Glutamatergic neuron (in vitro differentiated cells): ENCODE results near the gene TCF3. TPM values are rescaled to one million over a fixed set of nuclear protein-coding genes. Genes with fewer than 3 reads are reported as not detected.

ENCODE experiments used
- DNase-seq: peaks from one replicate; pipeline ENCODE4 v3.0.0; 2022
- H3K27ac Mint-ChIP-seq: one replicate; pipeline ENCODE4 v1.8.0; 2020; ENCODE audit warnings: mild to moderate bottlenecking, mixed read lengths, inconsistent platforms; ENCODE audit not compliant: unreplicated experiment
- H3K27me3 Mint-ChIP-seq: one replicate; pipeline ENCODE4 v1.8.0; 2020; ENCODE audit warnings: mild to moderate bottlenecking, moderate library complexity, mixed read lengths, inconsistent platforms; ENCODE audit not compliant: unreplicated experiment
- H3K36me3 Mint-ChIP-seq: one replicate; pipeline ENCODE4 v1.8.0; 2020; ENCODE audit warnings: mild to moderate bottlenecking, mixed read lengths, inconsistent platforms; ENCODE audit not compliant: unreplicated experiment
- H3K4me1 Mint-ChIP-seq: one replicate; pipeline ENCODE4 v1.8.0; 2020; ENCODE audit warnings: mild to moderate bottlenecking, low read depth, mixed read lengths, inconsistent platforms; ENCODE audit not compliant: unreplicated experiment
- H3K4me3 Mint-ChIP-seq: one replicate; pipeline ENCODE4 v1.8.0; 2020; ENCODE audit warnings: mild to moderate bottlenecking, mixed read lengths, inconsistent platforms; ENCODE audit not compliant: unreplicated experiment
- H3K9me3 Mint-ChIP-seq: one replicate; pipeline ENCODE4 v1.8.0; 2020; ENCODE audit warnings: mild to moderate bottlenecking, moderate library complexity, mixed read lengths, inconsistent platforms; ENCODE audit not compliant: unreplicated experiment
- total RNA-seq: library from RNA; stranded (reverse); fragmentation: NEBNext Ultra II Directional; extraction: Animal tissue kit (Norgen Biotek cat#: 25700); gene quantifications from one replicate; pipeline ENCODE4 v1.2.1, GENCODE V29; 2021; ENCODE audit not compliant: unreplicated experiment
- TF ChIP-seq, protein P1 (sequence below): fragments of 200-600 bp; sonication (generic); IDR thresholded peaks from one replicate; pipeline ENCODE4 v1.5.0; 2021; ENCODE audit not compliant: partially characterized antibody, unreplicated experiment

Gene TCF3
- total RNA-seq, 1 donor from 2014 or later: 249 TPM

DNA sequence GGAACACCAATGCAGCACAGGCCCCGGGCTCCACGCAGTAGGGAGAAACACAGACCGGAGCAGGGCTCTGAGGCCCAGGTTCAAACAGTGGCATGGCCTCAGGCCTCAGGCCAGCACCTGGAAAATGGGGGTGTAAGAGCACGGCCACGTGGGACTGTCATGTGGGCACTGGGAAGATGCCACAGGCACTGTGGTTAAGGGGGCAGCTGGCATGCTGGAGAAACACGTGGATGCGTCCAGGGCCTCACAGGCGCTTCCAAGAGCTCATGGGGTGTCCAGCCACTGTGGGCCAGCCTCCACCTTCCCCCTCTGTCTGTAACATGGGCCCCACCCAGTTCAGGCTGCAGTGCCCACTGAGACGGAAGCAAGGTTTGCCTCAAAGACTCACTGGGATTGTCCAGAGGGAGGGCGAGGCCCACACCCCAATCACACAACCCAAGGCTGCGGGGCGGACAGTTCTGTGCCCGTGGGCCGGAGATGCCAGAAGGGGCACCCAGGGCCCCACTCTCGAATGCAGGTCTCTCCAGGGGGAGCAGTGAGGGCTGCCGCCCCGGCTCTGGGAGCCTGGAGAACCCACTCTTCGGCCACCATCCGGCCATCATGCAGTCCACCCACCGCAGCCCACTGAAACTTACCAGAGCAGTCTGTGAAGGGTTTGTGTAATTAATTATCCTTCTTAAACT lies 53.5 kb downstream of the TCF3 start:
- H3K27me3 Mint-ChIP-seq: no peaks in the 10 kb centered on the region
- H3K9me3 Mint-ChIP-seq: peaks cover 2% of the 10 kb centered on the region
- H3K36me3 Mint-ChIP-seq: no peaks in the 10 kb centered on the region
- H3K27ac Mint-ChIP-seq: no peak overlapping the region
- H3K4me1 Mint-ChIP-seq: peaks cover 2% of the 10 kb centered on the region
- H3K4me3 Mint-ChIP-seq: no peak overlapping the region
- DNase-seq: no peak
- TF ChIP-seq, protein P1, sequence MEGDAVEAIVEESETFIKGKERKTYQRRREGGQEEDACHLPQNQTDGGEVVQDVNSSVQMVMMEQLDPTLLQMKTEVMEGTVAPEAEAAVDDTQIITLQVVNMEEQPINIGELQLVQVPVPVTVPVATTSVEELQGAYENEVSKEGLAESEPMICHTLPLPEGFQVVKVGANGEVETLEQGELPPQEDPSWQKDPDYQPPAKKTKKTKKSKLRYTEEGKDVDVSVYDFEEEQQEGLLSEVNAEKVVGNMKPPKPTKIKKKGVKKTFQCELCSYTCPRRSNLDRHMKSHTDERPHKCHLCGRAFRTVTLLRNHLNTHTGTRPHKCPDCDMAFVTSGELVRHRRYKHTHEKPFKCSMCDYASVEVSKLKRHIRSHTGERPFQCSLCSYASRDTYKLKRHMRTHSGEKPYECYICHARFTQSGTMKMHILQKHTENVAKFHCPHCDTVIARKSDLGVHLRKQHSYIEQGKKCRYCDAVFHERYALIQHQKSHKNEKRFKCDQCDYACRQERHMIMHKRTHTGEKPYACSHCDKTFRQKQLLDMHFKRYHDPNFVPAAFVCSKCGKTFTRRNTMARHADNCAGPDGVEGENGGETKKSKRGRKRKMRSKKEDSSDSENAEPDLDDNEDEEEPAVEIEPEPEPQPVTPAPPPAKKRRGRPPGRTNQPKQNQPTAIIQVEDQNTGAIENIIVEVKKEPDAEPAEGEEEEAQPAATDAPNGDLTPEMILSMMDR: no peak

DNA sequence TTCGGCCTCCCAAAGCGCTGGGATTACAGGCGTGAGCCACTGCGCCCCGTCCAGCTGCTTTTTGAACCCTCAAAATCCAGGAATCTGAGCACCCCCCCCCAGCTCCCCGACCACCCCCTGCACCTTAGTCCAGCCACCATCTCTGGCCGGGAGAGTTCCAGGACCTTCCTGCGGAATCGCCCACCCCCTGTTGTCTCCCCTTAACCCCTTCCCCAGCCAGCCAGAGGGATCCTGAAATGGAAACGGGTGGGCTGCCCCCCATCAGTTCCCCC lies 59.0 kb downstream of the TCF3 start:
- no peaks in the 10 kb centered on the region for H3K36me3 Mint-ChIP-seq
- TF ChIP-seq, protein P1: no peak
- DNase-seq: no peak
- peak overlapping the region; percentile 90 for H3K4me3 Mint-ChIP-seq
- H3K27ac Mint-ChIP-seq: peak overlapping the region; percentile 92
- H3K4me1 Mint-ChIP-seq: peaks cover 9% of the 10 kb centered on the region
- H3K9me3 Mint-ChIP-seq: peaks cover 16% of the 10 kb centered on the region
- peaks cover 15% of the 10 kb centered on the region for H3K27me3 Mint-ChIP-seq

DNA sequence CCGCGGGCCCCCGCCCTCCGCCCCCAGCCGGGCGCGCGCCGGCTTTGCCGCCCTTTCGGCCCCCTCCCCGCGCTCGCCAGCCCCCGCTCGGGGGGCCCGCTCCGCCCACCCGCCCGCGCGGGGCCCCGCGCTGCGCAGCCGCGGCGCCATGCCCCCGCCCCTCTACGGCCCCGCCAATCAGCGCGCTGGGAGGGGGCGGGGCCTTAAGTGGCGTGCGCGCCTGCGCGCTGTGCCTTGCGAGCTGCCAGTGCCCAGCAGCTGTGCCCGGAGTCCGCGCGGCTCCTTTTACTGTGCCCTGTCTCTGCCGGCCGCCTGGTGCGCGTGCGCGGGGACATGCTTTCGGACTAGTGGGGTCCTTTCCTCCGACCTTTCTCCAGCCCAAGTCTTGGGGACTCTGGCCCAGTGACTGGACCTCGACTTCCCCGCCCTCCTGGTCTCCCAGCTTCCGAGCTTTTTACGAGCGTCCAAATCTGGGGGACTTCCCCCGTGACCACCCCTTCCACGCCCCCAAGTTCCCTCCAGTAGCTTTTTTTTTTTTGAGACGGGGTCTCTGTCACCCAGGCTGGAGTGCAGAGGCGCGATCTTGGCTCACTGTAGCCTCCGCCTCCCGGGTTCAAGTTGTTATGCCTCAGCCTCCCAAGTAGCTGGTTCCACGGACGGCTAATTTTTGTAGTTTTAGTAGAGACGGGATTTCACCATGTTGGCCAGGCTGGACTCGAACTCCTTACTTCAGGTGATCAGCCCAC lies 59.5 kb downstream of the TCF3 start, which contains the start of gene MBD3:
Gene MBD3, minus strand, starts transcription at position 111 of the 746 bp plus-strand sequence. CDS start 234 bp downstream, outside the sequence.
- Mint-ChIP-seq H3K9me3 (peaks cover 16% of the 10 kb centered on the region), H3K27ac (peak within 1 kb of the TSS; percentile 97)
- TF ChIP-seq, protein P1: no peak

DNA sequence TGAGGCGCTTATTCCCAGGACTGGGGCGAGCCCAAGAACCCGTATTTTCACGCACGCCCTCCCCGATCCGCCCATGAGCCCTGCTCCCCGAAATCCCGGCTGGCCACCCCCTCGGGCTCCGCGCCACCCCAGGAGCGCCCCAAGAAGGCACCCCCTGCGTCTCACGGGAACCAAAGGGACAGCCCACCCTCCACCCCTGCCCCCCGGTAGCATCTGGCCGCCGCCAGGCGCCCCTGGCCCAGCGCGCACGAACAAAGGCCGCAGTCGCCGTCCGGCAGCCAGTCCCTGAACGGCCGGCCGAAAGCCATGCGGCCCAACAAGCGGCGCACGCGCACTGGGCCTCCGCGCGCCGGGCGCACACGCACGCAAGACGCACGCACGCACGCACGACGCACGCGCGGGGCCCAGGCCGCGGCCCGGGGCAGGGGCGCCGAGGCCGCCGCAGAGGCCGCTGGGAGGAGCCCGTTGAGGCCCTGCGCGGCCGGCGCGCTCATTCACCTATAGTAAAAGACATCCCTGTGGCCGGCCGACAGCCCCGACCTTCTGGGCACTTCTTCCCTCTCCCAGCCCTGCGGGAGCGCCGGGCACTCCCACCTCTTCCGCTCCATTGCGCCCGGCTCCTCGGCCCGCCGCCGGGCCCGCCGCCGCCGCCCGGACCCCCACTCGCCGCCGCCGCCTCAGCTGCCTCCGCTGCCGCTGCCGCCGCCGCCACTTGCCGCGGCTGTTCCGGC lies 60.2 kb downstream of the TCF3 start:
- H3K27ac Mint-ChIP-seq: peak overlapping the region; percentile 97
- H3K4me1 Mint-ChIP-seq: peaks cover 19% of the 10 kb centered on the region
- peak; percentile 90 for DNase-seq

More for the DNA sequence above, 59.5 kb downstream of the TCF3 start, which contains the start of gene MBD3:
- Mint-ChIP-seq H3K4me1 (peaks cover 12% of the 10 kb centered on the region), H3K4me3 (peak within 1 kb of the TSS; percentile 95), H3K36me3 (no peaks in the 10 kb centered on the region), H3K27me3 (peaks cover 15% of the 10 kb centered on the region)
- peak; percentile 97 for DNase-seq

More for the DNA sequence above, 60.2 kb downstream of the TCF3 start:
- H3K4me3 Mint-ChIP-seq: peak overlapping the region; percentile 95
- H3K27me3 Mint-ChIP-seq: peaks cover 15% of the 10 kb centered on the region
- H3K36me3 Mint-ChIP-seq: no peaks in the 10 kb centered on the region
- peaks cover 16% of the 10 kb centered on the region for H3K9me3 Mint-ChIP-seq
- TF ChIP-seq, protein P1: no peak
